ENCODE data around the gene PARP16. TPM values are rescaled to one million over a fixed set of nuclear protein-coding genes. Genes with fewer than 3 reads are reported as not detected.

Gene PARP16
- total RNA-seq, 1 experiment from 2014 or later: 4.7 TPM

DNA sequence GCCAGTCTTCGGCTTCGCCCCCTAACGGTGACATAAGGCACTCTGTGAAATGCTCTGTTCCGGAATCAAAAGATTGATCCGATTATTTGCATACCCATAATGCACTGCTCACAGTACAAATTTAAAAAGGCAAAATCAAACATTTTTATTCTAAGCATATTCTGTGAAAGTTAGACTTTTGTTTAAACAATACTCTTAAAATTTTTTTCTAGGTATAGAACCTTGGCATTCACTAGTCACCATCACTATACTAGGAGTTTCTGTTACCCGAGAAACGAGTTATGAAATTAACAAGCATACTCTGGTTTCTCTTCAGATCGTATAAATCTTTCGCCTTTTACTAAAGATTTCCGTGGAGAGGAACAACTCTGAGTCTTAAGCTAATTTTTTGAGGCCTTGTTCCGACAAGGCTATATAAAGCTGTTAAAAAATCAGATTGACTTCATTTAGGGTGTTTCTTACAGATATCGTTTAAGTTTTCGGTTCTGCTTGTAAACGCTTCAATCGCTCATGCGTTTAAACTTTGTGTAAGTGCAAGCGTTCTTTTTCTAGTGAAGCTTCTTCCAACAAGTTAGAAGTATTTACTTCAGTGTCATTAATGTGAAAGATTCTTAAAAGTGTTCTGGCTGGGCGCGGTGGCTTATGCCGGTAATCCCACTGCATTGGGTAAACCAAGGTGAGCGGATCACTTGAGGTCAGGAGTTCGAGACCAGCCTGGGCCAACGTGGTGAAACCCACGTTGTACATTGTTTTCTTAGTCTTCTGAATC lies 17.9 kb upstream of the PARP16 start, which contains the start of gene RNU5B-1 (continued):
- TF ChIP-seq, protein P1, sequence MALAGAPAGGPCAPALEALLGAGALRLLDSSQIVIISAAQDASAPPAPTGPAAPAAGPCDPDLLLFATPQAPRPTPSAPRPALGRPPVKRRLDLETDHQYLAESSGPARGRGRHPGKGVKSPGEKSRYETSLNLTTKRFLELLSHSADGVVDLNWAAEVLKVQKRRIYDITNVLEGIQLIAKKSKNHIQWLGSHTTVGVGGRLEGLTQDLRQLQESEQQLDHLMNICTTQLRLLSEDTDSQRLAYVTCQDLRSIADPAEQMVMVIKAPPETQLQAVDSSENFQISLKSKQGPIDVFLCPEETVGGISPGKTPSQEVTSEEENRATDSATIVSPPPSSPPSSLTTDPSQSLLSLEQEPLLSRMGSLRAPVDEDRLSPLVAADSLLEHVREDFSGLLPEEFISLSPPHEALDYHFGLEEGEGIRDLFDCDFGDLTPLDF (CRISPR knock-in tag; IDR thresholded peaks at IDR 0.05): peak; percentile 75; the same call in 1 of the 2 replicates
- peak; percentile 78; the same call in 1 of the 2 replicates for TF ChIP-seq ATF1 (CRISPR knock-in tag; IDR thresholded peaks at IDR 0.05)
- peak; percentile 85 for TF ChIP-seq SP1 (CRISPR knock-in tag; conservative IDR thresholded peaks at IDR 0.05)
- TF ChIP-seq ZNF416 (CRISPR knock-in tag; IDR thresholded peaks at IDR 0.05): peak; percentile 94
- TF ChIP-seq EMX1 (CRISPR knock-in tag; IDR thresholded peaks at IDR 0.05): peak; percentile 98
- TF ChIP-seq NFYB (CRISPR knock-in tag; conservative IDR thresholded peaks at IDR 0.05; ENCODE audit: low read depth): 0 out of 2 replicates have a peak, but pooled peaks have one; percentile 38
- peak; percentile 96 for TF ChIP-seq ZNF671 (CRISPR knock-in tag; IDR thresholded peaks at IDR 0.05)
- TF ChIP-seq, protein P2, sequence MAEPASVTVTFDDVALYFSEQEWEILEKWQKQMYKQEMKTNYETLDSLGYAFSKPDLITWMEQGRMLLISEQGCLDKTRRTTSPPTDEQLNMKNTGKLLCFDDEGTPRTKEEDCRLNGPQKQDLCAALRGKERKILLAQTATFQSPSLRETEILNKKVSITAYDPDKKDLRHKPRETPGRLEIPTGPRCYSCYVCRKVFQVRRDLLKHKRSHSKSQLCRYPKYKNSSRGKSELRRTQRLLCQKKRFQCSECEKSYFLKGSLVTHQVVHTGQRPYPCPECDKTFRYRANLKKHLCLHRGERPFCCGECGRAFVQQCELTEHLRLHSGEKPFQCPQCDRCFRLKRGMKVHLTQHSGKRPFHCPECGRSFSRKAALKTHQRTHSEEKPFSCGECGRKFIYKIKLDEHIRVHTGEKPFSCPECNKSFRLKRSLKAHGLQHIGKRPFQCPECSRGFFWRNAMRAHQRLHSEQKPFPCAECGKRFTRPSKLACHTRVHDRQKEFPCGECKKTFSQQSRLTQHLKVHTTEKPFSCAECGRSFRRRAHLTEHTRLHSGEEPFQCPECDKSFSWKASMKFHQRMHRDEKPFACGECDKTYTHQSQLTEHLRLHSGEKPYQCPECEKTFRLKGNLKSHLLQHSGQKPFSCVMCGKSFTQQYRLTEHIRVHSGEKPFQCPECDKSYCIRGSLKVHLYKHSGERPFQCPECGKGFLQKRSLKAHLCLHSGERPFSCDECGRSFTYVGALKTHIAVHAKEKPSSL (CRISPR knock-in tag; conservative IDR thresholded peaks at IDR 0.05): peak; percentile 98
- TF ChIP-seq ESRRA (CRISPR knock-in tag; IDR thresholded peaks at IDR 0.05; ENCODE audit: borderline replicate concordance): no peak
- TF ChIP-seq ZBTB21 (CRISPR knock-in tag; IDR thresholded peaks at IDR 0.05; ENCODE audit: borderline replicate concordance): no peak
- TF ChIP-seq NR1H2 (CRISPR knock-in tag; IDR thresholded peaks at IDR 0.05): no peak
- TF ChIP-seq, protein P3, sequence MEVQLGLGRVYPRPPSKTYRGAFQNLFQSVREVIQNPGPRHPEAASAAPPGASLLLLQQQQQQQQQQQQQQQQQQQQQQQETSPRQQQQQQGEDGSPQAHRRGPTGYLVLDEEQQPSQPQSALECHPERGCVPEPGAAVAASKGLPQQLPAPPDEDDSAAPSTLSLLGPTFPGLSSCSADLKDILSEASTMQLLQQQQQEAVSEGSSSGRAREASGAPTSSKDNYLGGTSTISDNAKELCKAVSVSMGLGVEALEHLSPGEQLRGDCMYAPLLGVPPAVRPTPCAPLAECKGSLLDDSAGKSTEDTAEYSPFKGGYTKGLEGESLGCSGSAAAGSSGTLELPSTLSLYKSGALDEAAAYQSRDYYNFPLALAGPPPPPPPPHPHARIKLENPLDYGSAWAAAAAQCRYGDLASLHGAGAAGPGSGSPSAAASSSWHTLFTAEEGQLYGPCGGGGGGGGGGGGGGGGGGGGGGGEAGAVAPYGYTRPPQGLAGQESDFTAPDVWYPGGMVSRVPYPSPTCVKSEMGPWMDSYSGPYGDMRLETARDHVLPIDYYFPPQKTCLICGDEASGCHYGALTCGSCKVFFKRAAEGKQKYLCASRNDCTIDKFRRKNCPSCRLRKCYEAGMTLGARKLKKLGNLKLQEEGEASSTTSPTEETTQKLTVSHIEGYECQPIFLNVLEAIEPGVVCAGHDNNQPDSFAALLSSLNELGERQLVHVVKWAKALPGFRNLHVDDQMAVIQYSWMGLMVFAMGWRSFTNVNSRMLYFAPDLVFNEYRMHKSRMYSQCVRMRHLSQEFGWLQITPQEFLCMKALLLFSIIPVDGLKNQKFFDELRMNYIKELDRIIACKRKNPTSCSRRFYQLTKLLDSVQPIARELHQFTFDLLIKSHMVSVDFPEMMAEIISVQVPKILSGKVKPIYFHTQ (CRISPR knock-in tag; IDR thresholded peaks at IDR 0.05): peak; percentile 96
- TF ChIP-seq PRRX2 (CRISPR knock-in tag; IDR thresholded peaks at IDR 0.05): peak; percentile 96
- TF ChIP-seq KAT7 (CRISPR knock-in tag; IDR thresholded peaks at IDR 0.05; ENCODE audit: borderline replicate concordance): peak; percentile 65; the same call in 1 of the 2 replicates
- TF ChIP-seq ZNF138 (CRISPR knock-in tag; conservative IDR thresholded peaks at IDR 0.05): no peak
- TF ChIP-seq, protein P4, sequence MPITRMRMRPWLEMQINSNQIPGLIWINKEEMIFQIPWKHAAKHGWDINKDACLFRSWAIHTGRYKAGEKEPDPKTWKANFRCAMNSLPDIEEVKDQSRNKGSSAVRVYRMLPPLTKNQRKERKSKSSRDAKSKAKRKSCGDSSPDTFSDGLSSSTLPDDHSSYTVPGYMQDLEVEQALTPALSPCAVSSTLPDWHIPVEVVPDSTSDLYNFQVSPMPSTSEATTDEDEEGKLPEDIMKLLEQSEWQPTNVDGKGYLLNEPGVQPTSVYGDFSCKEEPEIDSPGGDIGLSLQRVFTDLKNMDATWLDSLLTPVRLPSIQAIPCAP (CRISPR knock-in tag; IDR thresholded peaks at IDR 0.05): peak; percentile 78; the same call in 1 of the 2 replicates
- peak; percentile 89; the same call in 1 of the 2 replicates for TF ChIP-seq ELF4 (CRISPR knock-in tag; IDR thresholded peaks at IDR 0.05; ENCODE audit: low read depth)
- TF ChIP-seq, protein P5, sequence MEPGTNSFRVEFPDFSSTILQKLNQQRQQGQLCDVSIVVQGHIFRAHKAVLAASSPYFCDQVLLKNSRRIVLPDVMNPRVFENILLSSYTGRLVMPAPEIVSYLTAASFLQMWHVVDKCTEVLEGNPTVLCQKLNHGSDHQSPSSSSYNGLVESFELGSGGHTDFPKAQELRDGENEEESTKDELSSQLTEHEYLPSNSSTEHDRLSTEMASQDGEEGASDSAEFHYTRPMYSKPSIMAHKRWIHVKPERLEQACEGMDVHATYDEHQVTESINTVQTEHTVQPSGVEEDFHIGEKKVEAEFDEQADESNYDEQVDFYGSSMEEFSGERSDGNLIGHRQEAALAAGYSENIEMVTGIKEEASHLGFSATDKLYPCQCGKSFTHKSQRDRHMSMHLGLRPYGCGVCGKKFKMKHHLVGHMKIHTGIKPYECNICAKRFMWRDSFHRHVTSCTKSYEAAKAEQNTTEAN (CRISPR knock-in tag; IDR thresholded peaks at IDR 0.05): peak; percentile 92
- TF ChIP-seq JUN (CRISPR knock-in tag; IDR thresholded peaks at IDR 0.05): peak; percentile 70; the same call in 1 of the 2 replicates
- TF ChIP-seq, protein P6, sequence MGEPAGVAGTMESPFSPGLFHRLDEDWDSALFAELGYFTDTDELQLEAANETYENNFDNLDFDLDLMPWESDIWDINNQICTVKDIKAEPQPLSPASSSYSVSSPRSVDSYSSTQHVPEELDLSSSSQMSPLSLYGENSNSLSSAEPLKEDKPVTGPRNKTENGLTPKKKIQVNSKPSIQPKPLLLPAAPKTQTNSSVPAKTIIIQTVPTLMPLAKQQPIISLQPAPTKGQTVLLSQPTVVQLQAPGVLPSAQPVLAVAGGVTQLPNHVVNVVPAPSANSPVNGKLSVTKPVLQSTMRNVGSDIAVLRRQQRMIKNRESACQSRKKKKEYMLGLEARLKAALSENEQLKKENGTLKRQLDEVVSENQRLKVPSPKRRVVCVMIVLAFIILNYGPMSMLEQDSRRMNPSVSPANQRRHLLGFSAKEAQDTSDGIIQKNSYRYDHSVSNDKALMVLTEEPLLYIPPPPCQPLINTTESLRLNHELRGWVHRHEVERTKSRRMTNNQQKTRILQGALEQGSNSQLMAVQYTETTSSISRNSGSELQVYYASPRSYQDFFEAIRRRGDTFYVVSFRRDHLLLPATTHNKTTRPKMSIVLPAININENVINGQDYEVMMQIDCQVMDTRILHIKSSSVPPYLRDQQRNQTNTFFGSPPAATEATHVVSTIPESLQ (CRISPR knock-in tag; IDR thresholded peaks at IDR 0.05): no peak
- peak; percentile 88 for TF ChIP-seq OVOL2 (CRISPR knock-in tag; IDR thresholded peaks at IDR 0.05; ENCODE audit: borderline replicate concordance)
- TF ChIP-seq, protein P7, sequence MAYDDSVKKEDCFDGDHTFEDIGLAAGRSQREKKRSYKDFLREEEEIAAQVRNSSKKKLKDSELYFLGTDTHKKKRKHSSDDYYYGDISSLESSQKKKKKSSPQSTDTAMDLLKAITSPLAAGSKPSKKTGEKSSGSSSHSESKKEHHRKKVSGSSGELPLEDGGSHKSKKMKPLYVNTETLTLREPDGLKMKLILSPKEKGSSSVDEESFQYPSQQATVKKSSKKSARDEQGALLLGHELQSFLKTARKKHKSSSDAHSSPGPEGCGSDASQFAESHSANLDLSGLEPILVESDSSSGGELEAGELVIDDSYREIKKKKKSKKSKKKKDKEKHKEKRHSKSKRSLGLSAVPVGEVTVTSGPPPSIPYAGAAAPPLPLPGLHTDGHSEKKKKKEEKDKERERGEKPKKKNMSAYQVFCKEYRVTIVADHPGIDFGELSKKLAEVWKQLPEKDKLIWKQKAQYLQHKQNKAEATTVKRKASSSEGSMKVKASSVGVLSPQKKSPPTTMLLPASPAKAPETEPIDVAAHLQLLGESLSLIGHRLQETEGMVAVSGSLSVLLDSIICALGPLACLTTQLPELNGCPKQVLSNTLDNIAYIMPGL (CRISPR knock-in tag; IDR thresholded peaks at IDR 0.05): peak; percentile 47; the same call in 1 of the 2 replicates
- TF ChIP-seq TCF7 (CRISPR knock-in tag; IDR thresholded peaks at IDR 0.05; ENCODE audit: low read depth): no peak
- peak; percentile 58; the same call in 1 of the 2 replicates for TF ChIP-seq ETV6 (CRISPR knock-in tag; IDR thresholded peaks at IDR 0.05)
- TF ChIP-seq, protein P8, sequence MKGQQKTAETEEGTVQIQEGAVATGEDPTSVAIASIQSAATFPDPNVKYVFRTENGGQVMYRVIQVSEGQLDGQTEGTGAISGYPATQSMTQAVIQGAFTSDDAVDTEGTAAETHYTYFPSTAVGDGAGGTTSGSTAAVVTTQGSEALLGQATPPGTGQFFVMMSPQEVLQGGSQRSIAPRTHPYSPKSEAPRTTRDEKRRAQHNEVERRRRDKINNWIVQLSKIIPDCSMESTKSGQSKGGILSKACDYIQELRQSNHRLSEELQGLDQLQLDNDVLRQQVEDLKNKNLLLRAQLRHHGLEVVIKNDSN (CRISPR knock-in tag; IDR thresholded peaks at IDR 0.05): peak; percentile 49
- peak; percentile 85; the same call in 1 of the 2 replicates for TF ChIP-seq TEAD1 (CRISPR knock-in tag; IDR thresholded peaks at IDR 0.05)
- TF ChIP-seq RORB (CRISPR knock-in tag; IDR thresholded peaks at IDR 0.05): peak; percentile 97
